ENCODE results near the gene BMP2. TPM values are rescaled to one million over a fixed set of nuclear protein-coding genes. Genes with fewer than 3 reads are reported as not detected.

The BMP2 gene
- total and polyA plus RNA-seq, 2 donors (not counting 1 experiment from before 2014, with no cell fraction given) = 1.9 to 10.6 TPM

GRCh38 chr20:6766433-6766832 is 1.1 kb upstream of the BMP2 start:
- Histone ChIP-seq H3K9me3 (ENCODE audit: control insufficient read depth, insufficient read depth, low read depth, low read length) (no peaks in the 10 kb centered on the region), H3K4me1 (ENCODE audit: control insufficient read depth, extremely low read depth, insufficient read depth, low read length) (peaks cover 4% of the 10 kb centered on the region), H3K36me3 (ENCODE audit: control insufficient read depth, insufficient read depth, low read length) (no peaks in the 10 kb centered on the region), H3K27me3 (ENCODE audit: control insufficient read depth, insufficient read depth, low read length) (no peaks in the 10 kb centered on the region), H3K4me2 (ENCODE audit: extremely low read depth, insufficient read depth, low read length) (no peak overlapping the region), H4K20me1 (ENCODE audit: control insufficient read depth, extremely low read depth, insufficient read depth, low read length) (no peaks in the 10 kb centered on the region), H3K79me2 (ENCODE audit: control insufficient read depth, insufficient read depth, low read length) (no peaks in the 10 kb centered on the region), H3K27ac (ENCODE audit: insufficient read depth, low read length) (no peak overlapping the region), H3K9ac (ENCODE audit: insufficient read depth, low read length) (no peak overlapping the region), H2AFZ (ENCODE audit: low read length) (no peak overlapping the region), H3K4me3 (replicated peaks in 1 of 4; ENCODE audit: control extremely low read depth in 1 of 4, insufficient read depth in 1 of 4, low read depth in 3 of 4, low read length in 4 of 4) (peak overlapping the region in 1 of 4 experiments; percentile 71)
- no peak for TF ChIP-seq EZH2 (IDR thresholded peaks at IDR 0.05; ENCODE audit: low read length, missing control alignments)
- no peak for TF ChIP-seq CTCF (conservative IDR thresholded peaks at IDR 0.05 in 1 of 2, IDR thresholded peaks at IDR 0.05 in 1 of 2; ENCODE audit: low read depth in 1 of 2, low read length in 2 of 2)
- no peak for DNase-seq (ENCODE audit: low read depth in 2 of 2)

- Histone ChIP-seq H3K9me3 (ENCODE audit: control insufficient read depth, insufficient read depth, low read depth, low read length) (no peaks in the 10 kb centered on the region), H4K20me1 (ENCODE audit: control insufficient read depth, extremely low read depth, insufficient read depth, low read length) (no peaks in the 10 kb centered on the region), H3K27ac (ENCODE audit: insufficient read depth, low read length) (no peak overlapping the region), H3K4me1 (ENCODE audit: control insufficient read depth, extremely low read depth, insufficient read depth, low read length) (peaks cover 4% of the 10 kb centered on the region), H2AFZ (ENCODE audit: low read length) (peak overlapping the region; percentile 36), H3K9ac (ENCODE audit: insufficient read depth, low read length) (no peak overlapping the region), H3K4me3 (replicated peaks in 1 of 4; ENCODE audit: control extremely low read depth in 1 of 4, insufficient read depth in 1 of 4, low read depth in 3 of 4, low read length in 4 of 4) (peak overlapping the region; percentile 50 to 71 (median 57)), H3K27me3 (ENCODE audit: control insufficient read depth, insufficient read depth, low read length) (no peaks in the 10 kb centered on the region), H3K36me3 (ENCODE audit: control insufficient read depth, insufficient read depth, low read length) (no peaks in the 10 kb centered on the region), H3K4me2 (ENCODE audit: extremely low read depth, insufficient read depth, low read length) (no peak overlapping the region), H3K79me2 (ENCODE audit: control insufficient read depth, insufficient read depth, low read length) (no peaks in the 10 kb centered on the region)
- no peak for DNase-seq (ENCODE audit: low read depth in 2 of 2)
- TF ChIP-seq EZH2 (IDR thresholded peaks at IDR 0.05; ENCODE audit: low read length, missing control alignments) = no peak
Measured at GRCh38 chr20:6767126-6767535, 355 bp upstream of the BMP2 start.

- TF ChIP-seq CTCF (conservative IDR thresholded peaks at IDR 0.05 in 1 of 2, IDR thresholded peaks at IDR 0.05 in 1 of 2; ENCODE audit: low read depth in 1 of 2, low read length in 2 of 2) (no peak), EZH2 (IDR thresholded peaks at IDR 0.05; ENCODE audit: low read length, missing control alignments) (no peak)
- Histone ChIP-seq H4K20me1 (ENCODE audit: control insufficient read depth, extremely low read depth, insufficient read depth, low read length) (no peaks in the 10 kb centered on the region), H3K4me1 (ENCODE audit: control insufficient read depth, extremely low read depth, insufficient read depth, low read length) (peaks cover 4% of the 10 kb centered on the region), H3K36me3 (ENCODE audit: control insufficient read depth, insufficient read depth, low read length) (no peaks in the 10 kb centered on the region), H3K27ac (ENCODE audit: insufficient read depth, low read length) (no peak overlapping the region), H3K9me3 (ENCODE audit: control insufficient read depth, insufficient read depth, low read depth, low read length) (no peaks in the 10 kb centered on the region), H3K4me3 (replicated peaks in 1 of 4; ENCODE audit: control extremely low read depth in 1 of 4, insufficient read depth in 1 of 4, low read depth in 3 of 4, low read length in 4 of 4) (peak overlapping the region; percentile 66 to 75 (median 66)), H2AFZ (ENCODE audit: low read length) (peak overlapping the region; percentile 72), H3K79me2 (ENCODE audit: control insufficient read depth, insufficient read depth, low read length) (no peaks in the 10 kb centered on the region), H3K4me2 (ENCODE audit: extremely low read depth, insufficient read depth, low read length) (peak overlapping the region; percentile 74), H3K9ac (ENCODE audit: insufficient read depth, low read length) (peak overlapping the region; percentile 43), H3K27me3 (ENCODE audit: control insufficient read depth, insufficient read depth, low read length) (no peaks in the 10 kb centered on the region)
- DNase-seq (ENCODE audit: low read depth in 2 of 2) = peak; percentile 41 to 46
Measured at GRCh38 chr20:6768228-6769140, 998 bp downstream of the BMP2 start.
